NCI-H510A treated with DMSO at 0.1 percent for 48 hours (cell line): ENCODE measurements around the gene YTHDF1.
A peak's percentile ranks its signal among the peaks of the same experiment; 100 is the strongest.
"Not testable (repeated sequence)": the region's sequence is repeated elsewhere in the genome, so short reads cannot be mapped to it uniquely, and the experiment has no call there.

Source experiments
- DNase-seq: peaks from one replicate; lab custom pipeline; 2025; lab: John Stamatoyannopoulos, UW

Gene YTHDF1

GRCh38 chr20:63226042-63226943 is 10.4 kb upstream of the YTHDF1 start:
- no peak for DNase-seq

- no peak for DNase-seq
Measured at GRCh38 chr20:63225082-63225454, 9.1 kb upstream of the YTHDF1 start.

- DNase-seq, result peak; percentile 15
Measured at GRCh38 chr20:63224412-63225081, 8.6 kb upstream of the YTHDF1 start.

- no peak for DNase-seq
Measured at GRCh38 chr20:63223826-63224207, 7.9 kb upstream of the YTHDF1 start.

- no peak for DNase-seq
Measured at GRCh38 chr20:63223121-63223825, 7.3 kb upstream of the YTHDF1 start.

- no peak for DNase-seq
Measured at GRCh38 chr20:63222541-63222940, 6.6 kb upstream of the YTHDF1 start.

GRCh38 chr20:63221400-63222053 is 5.6 kb upstream of the YTHDF1 start:
- DNase-seq, result not testable (repeated sequence)

GRCh38 chr20:63220696-63221399 is 4.9 kb upstream of the YTHDF1 start:
- no peak for DNase-seq

GRCh38 chr20:63219866-63220521 is 4.1 kb upstream of the YTHDF1 start:
- DNase-seq, result no peak

GRCh38 chr20:63219447-63219821 is 3.5 kb upstream of the YTHDF1 start:
- DNase-seq, result no peak

GRCh38 chr20:63218701-63219446 is 2.9 kb upstream of the YTHDF1 start:
- DNase-seq, result no peak

GRCh38 chr20:63217706-63218105 is 1.8 kb upstream of the YTHDF1 start:
- DNase-seq, result no peak

GRCh38 chr20:63216849-63217471 is 1.0 kb upstream of the YTHDF1 start:
- peak; percentile 11 for DNase-seq

- DNase-seq, result peak; percentile 18
Measured at GRCh38 chr20:63215101-63216040, 560 bp downstream of the YTHDF1 start.

GRCh38 chr20:63214514-63214913 is 1.4 kb downstream of the YTHDF1 start:
- no peak for DNase-seq

GRCh38 chr20:63212792-63213191 is 3.1 kb downstream of the YTHDF1 start:
- DNase-seq, result no peak

GRCh38 chr20:63212393-63212730 is 3.6 kb downstream of the YTHDF1 start:
- DNase-seq, result no peak

GRCh38 chr20:63210011-63210605 is 5.8 kb downstream of the YTHDF1 start:
- no peak for DNase-seq
